NB4 (cell line): Measurements from ENCODE around the gene TASP1.

Experiments
- CTCF ChIP-seq: IDR thresholded peaks from one replicate; pipeline ENCODE4 v1.5.1; 2012; ENCODE audit warnings: low read depth, low read length
- MAX ChIP-seq: IDR thresholded peaks from 2 replicates; pipeline ENCODE4 v1.6.1; 2011; ENCODE audit warnings: low read depth, low read length
- MYC ChIP-seq: IDR thresholded peaks from 2 replicates; pipeline ENCODE4 v1.6.1; 2011; ENCODE audit warnings: low read depth, low read length
- POLR2A ChIP-seq: IDR thresholded peaks from 2 replicates; pipeline ENCODE4 v1.6.1; 2011; ENCODE audit warnings: mild to moderate bottlenecking; ENCODE audit not compliant: insufficient read length; ENCODE audit errors: extremely low read depth

GRCh38 chr20:13447385-13448180 is 191.1 kb downstream of the TASP1 start:
- TF ChIP-seq CTCF (no peak), POLR2A (no peak), MAX (no peak), MYC (no peak)
